GM19395 (cell line): ENCODE measurements around the gene REL.
"Not testable (repeated sequence)": the region's sequence is repeated elsewhere in the genome, so short reads cannot be mapped to it uniquely, and the experiment has no call there.

Source experiments
- ATAC-seq: cut with Tn5 transposase; IDR thresholded peaks from one replicate; pipeline ENCODE4 v1.9.1; 2021; ENCODE audit warnings: mild to moderate bottlenecking, moderate library complexity; ENCODE audit not compliant: unreplicated experiment

Gene REL

DNA sequence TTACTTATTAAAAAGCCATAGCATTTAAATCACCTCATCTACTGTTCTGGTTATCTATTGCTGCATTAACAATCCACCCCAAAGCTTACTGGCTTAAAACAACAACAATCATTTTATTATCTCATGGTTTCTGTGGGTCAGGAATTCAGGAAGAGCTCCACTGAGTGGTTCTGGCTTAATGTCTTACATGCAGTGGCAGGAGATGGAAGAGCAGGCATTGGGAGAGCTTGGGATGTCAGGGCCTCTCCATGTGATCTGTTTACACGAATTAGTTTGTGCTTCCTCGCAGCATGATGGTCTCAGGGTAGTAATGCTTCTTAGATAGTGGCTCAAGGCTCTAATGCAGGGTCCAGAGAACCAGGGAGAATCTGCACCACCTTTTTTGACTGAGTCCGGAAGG is 14.4 kb upstream of the REL start:
- no peak for ATAC-seq

DNA sequence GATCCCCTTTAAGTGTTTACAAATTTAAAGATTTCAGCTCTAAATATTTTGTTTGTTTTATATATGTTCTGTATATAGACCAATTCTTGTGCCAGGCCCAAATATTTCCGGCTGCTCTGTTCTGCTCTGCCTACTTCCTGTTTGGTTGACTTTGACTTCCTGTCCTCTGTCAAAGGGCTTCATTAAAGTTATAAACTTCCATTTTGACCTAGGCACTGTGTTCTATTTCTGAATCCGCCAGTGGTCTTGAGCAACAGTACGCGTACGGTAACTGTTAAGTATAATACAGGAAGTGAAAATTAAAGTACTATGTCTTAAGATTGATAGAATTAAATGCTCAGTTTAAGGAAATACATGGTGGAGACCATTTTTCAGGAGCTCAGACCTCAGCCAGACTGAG is 13.5 kb upstream of the REL start:
- ATAC-seq = no peak

DNA sequence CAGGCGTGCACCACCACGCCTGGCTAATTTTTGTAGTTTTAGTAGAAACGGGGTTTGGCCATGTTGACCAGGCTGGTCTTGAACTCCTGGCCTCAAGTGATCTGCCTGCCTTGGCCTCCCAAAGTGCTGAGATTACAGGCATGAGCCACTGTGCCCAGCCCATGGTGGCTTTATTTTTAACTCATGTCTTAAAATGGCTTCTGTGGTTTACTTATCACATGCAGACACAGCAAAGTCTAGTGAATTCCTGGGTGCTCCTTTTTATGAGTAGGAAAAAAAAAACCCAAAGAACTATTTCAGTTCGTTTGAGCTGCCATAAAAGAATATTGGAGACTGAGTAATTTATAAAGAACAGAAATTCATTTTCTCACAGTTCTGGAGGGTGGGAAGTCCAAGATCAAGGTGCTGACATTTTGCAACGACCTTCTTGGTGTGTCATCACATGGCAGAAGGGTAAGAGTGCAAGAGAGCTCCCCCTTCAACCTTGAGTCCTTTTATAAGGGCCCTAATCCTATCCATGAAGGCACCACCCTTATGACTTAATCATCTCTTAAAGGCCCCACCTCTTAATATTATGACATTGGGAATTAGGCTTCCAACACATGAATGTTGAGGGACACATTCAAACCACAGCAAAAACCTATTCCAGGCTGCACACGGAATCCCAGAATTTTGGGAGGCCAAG is 12.6 kb upstream of the REL start:
- ATAC-seq = no peak

DNA sequence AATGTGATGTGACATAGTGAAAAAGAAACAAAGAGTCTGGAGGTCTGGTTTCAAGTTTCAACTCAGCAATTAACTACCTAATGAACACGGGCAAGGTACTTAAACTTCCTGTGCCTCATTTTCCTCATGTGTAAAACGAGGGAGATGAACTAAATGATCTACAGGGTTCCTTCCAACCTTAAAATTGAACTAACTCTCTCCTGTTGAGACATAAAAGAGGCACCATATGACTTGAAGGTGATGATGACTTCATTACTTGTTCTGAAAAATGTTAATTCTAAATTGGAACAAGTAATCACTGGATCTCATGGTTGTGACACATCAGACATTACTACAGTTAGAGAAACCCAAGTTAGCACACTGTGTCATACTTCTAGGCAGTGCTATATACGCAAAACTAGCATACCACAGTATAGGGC is 8.9 kb upstream of the REL start:
- peak; percentile 53 for ATAC-seq

DNA sequence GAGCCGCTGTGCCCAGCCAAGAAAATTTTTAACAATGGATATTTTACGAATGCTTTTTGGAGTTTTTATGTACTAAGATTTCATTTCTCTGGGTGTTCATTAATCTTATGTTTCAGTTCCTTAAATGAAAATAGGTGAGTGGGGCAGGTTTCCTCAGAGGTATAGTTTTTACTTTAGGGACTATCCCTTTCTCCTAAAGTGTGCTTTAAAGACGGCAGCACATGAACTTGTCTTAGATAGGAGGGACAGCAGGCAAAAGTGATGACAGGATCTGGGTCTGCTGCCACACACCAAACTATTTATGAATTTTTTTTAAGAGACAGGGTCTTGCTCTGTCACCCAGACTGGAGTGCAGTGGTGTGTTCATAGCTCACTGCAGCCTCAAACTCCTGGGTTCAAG is 8.0 kb upstream of the REL start:
- peak; percentile 81 for ATAC-seq

DNA sequence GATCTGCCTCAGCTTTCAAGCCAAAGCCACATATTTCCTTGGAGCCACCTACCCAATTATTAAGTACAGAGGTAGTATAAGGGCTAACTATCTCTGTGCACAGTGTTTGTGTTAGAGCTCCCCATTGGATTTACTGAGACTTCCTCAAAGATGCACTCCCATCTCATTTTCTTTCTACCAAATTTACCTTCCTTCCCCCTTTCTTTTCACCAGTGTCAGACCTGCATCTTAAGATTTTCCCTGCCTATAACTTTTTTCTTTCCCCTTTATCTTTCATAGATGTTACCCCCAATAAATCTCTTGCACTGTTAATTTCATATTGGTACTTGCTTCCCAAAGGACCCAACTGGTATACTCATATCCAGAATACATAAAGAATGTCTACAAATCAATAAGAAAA is 5.9 kb upstream of the REL start:
- no peak for ATAC-seq

DNA sequence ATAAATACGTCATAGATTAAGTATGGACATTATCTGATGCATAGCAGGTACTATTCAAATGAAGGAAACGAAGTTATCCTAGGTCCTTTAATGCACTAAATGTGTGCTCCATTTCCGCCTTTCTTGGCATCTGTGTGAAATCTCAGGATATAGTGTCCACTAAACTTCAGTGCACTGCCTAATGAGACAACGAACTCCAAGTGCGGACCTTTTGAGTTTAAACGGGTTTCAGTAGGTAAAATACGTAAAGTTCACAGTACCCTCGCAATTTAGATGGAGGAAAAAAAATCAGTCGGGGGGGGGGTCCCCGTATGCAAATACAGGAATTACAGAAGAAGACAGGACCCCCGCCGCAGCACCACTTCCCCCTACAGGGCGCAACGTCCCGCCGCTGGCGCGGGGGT is 729 bp upstream of the REL start:
- peak; percentile 1 for ATAC-seq

DNA sequence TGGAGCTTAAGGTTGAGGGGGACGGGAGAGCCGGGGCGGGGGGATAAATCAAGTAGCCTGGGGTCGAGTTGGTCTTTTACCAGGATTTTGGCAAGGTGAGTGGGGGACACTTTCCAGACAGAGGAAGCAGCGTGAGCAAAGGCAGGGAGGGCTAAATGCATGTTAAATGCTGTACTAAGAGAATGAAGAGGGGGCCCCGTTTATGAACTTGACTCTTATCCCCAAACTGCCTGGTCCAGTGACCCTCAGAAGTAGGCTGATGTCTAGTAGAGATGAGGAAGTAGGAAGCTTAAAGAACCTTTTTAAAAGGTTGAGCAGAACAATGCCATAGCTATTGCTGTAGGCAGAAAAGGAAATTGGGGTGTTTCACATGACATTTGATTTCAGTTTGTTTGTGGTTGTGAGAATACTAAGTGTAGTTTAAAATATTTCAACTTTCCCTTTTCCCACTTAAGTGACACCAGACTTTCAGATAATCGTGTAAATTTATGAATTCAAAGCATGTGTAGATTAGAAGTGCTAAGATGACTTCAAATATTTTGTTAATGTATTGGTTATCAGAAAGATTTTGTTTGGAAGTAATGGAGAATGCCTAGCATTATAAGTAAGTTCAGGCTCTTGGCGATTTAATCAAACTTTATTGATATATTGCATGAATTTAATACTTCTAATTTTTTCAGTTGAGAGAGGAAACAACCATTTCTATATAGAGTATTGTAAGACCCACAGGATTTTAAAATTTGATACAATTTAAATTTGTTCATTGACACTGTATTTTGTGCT is 1.8 kb downstream of the REL start:
- ATAC-seq = peak; percentile 40

DNA sequence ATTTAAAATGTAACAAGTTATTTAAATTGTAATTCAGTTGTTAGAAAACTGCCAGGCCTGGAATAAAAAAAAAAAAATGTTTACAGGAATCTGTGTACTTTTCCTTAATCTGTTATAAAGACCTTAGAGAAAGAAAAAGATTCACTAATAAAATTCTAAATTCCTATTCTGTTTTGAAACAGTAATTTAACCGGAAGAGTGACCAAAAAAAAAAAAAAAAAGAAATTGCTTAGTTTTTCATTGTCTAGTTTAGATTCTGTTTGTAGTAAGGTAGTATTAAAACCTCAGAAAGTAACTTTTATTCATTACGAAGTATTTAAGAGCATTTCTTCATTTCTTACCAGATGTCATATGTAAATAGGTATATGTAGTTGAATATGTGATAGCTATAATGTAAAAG is 2.5 kb downstream of the REL start:
- ATAC-seq = no peak

DNA sequence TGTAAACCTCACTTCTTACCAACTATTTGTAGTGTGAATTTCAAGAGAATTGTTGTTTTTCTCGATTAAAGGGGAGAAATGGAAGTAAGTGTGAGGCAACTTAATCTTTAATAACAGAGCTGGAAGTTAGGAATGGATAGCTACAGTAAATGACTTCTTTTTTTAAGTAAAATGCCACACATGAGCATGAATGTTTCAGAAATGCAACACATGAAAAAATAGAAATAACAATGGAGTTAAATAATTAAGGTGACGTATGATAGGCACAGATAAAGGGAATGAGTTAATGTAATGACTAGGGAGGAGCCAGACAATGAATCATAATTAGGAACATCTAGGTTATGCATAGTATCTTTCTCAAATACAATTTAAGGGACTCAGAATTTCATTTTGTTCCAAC is 3.4 kb downstream of the REL start:
- no peak for ATAC-seq

DNA sequence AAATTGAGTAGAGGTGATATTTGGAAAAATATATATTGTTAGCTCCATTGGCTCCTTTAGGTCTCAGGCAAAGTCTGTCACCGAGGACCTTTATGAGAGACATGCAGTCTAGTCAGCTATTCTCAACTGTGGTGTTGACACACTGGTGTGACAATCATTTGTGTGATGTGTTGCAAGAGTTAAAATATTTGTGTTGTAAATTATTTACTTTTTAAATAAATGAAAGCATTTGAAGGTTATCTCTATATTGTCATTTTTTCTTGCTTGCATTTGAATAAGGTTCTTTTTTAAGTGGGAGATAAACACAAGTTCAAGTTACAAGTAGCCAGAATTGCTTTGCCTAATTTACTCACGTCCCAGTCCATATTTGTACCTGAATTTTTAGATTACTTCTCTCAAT is 4.3 kb downstream of the REL start:
- ATAC-seq = no peak

DNA sequence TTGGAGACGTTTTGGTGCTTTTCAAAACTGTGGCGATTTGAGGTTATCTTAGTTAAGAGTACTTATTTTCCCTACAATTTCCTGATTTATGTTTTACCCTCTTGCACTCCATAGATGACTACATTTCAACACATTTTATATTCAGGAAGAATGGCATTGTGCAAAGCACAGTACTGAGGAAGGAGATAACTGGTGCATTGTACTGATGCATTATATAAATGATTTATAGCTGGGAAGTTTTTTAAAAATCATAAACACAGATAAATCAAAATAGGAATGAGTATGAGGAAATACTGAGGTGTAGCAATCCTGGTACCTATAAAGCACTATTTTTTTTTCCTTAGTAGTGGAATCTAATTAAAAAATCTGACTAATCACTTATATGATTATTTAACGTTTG is 5.6 kb downstream of the REL start:
- no peak for ATAC-seq

DNA sequence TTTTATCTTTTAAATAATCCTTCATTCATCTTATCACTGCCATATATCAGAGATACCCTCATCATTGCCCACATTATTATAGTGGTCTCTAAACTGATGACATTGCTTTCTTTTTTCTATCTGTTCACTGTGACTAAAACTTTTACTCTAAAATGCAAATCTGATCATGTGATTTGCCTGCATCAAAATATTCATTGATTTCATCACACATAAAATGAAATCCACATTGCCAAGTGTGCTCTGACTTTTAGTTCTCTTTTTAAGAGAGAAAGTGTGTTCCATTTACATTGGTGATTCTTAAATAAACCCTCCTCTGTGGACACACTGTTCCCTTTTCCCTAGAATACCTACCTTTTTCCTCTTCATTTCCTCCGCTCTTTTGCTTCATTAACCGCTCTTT is 7.5 kb downstream of the REL start:
- ATAC-seq = no peak

DNA sequence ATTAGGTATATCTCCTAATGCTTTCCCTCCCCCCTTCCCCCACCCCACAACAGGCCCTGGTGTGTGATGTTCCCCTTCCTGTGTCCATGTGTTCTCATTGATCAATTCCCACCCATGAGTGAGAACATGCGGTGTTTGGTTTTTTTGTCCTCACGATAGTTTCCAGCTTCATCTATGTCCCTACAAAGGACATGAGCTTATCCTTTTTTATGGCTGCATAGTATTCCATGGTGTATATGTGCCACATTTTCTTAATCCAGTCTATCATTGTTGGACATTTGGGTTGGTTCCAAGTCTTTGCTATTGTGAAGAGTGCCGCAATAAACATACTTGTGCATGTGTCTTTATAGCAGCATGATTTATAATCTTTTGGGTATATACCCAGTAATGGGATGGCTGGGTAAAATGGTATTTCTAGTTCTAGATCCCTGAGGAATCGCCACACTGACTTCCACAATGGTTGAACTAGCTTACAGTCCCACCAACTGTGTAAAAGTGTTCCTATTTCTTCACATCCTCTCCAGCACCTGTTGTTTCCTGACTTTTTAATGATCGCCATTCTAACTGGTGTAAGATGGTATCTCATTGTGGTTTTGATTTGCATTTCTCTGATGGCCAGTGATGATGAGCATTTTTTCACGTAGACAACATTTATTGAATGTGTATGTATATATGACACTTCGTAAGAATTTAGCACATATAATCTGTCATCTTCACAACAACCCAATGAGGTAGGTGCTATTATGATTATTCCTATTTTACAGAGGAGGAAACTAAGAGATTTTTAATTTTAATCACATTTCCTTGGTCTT is 8.4 kb downstream of the REL start:
- ATAC-seq = not testable (repeated sequence)

DNA sequence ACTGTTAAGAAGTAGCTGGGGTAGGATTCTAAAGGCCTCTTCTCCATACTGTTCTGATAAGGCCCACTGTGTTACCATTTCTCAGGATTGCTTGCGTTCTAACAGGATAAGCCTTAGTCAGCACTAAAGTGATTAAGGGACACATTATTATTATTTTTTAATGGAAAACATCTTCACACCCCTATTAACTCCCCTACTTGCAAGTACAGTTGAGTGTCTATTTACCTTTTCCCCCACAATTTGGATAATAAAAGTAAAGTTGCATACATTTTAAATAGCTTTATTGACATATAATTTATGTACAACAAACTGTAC is 9.0 kb downstream of the REL start:
- ATAC-seq = no peak

DNA sequence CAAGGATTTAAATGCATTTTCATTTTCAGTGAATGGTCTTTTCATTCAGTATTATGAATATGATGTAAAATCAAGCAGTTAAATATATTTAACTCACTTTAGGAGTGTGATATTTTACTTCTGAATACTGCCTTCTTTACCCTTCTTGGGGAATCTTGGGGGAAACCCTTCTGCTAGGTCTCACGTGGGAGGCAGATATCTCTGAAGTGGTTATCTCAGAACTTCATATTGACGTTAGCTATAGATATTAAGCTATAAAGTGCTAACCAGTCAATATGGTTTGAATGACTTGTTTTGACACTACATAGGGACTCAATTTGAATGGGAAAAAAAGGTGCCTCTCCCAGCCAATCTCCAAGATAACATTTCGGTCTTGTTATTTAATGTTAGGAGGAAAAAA is 9.8 kb downstream of the REL start:
- no peak for ATAC-seq

DNA sequence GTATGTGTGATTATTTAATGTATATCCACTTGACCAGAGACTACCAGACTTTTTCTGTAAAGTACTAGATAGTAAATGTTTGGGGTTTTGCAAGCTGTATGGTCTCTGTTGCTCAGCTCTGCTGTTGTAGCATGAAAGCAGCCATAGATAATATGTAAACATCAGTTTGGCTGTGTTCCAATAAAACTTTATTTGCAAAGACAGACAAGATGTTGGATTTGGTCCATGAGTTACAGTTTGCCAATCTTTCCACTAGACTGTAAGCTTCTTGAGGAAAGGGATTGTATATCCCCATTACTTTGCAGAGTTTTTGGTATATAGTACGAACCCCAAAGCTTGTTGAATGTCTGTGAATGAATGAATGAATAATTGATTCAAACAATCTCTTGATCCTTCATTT is 17.2 kb downstream of the REL start:
- no peak for ATAC-seq

DNA sequence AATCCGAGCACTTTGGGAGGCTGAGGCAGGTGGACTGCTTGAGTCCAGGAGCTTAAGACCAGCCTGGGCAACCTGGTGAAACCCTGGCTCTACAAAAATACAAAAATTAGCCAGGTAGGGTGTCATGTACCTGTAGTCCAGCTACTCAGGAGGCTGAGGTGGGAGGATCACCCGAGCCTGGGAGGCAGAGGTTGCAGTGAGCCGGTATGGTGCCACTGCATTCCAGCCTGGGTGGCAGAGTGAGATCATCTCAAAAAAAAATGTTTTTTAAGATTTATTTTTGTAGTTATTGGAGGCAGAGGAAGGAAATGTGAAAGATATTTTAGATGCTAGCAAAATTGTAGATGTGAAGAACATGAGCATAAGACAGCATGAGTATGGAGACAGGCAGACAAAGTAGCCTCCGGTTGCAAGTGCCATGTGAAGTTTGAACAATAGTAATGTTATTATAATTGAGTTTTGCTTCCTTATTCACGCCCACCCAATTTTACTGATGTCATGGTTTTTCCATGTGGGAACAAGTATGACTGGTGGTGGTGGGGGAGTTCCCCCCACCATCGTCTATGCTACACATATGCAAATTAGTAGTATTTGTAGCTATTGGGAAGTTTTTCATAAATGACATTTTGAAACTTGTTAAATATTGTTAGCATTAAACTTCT is 18.0 kb downstream of the REL start:
- ATAC-seq = no peak

DNA sequence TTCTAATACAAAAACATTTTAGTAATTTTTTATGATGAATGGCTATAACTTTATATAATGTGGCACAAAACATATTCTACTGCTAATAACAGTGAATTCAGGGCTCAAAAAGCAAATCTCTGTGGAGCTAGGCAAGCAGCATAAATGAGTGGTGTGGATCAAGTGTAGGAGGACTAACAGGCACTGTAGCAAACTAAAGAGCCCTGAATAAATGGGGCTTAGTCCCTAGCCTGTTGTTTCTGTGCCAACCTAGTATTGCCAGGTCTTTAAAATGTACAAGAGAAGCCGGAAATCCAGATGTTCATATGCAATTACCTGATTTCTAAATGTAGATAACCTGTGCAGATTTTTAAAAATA is 18.5 kb downstream of the REL start:
- no peak for ATAC-seq

DNA sequence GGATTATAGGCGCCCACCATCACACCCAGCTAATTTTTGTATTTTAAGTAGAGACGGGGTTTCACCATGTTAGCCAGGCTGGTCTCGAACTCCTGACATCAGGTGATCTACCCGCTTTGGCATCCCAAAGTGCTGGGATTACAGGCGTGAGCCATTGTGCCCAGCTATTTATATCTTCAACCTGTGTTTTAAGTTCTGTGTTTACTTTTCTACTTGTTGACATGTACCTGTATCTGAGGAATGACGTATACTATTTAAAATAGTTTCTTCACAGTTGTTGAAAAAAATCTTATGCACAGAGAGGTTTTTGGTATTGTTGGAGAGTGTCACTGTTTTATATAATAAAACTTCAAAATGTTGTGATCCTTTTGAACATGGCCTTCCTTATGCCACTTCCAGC is 19.9 kb downstream of the REL start:
- ATAC-seq = not testable (repeated sequence)

DNA sequence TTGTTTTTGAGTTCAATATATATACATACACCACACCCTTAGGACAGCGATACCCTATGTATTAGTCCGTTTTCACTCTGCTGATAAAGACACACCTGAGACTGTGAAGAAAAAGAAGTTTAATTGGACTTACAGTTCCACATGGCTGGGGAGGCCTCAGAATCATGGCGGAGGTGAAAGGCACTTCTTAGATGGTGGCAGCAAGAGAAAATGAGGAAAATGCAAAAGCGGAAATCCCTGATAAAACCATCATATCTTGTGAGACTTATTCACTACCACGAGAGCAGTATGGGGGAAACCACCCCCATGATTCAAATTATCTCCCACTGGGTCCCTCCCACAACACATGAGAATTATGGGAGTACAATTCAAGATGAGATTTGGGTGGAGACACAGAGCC is 24.5 kb downstream of the REL start:
- not testable (repeated sequence) for ATAC-seq

DNA sequence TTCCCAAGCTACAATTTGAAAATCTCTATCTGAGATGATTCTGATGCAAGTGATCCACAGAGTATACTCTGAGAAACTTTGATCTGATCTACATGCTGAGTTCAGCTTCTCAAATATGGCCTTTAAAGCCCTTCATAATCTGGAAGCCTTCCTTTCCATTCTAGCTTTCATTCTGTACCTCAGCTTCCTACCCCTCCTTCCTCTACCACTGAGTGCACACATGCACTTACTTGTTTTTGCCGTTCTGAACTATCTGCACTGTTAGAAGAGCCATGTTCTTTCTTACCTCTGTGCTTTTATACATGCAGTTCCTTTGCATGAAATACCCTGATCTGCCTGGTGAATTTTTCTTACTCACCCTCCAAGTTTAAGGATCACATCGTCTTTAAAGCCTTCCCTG is 25.0 kb downstream of the REL start:
- ATAC-seq = no peak
